HG02588 (cell line): ENCODE measurements around the gene ACADL.
"Not testable (repeated sequence)": the region's sequence is repeated elsewhere in the genome, so short reads cannot be mapped to it uniquely, and the experiment has no call there.

Source experiments
- ATAC-seq: cut with Tn5 transposase; IDR thresholded peaks from one replicate; pipeline ENCODE4 v1.9.1; 2021; ENCODE audit warnings: mild to moderate bottlenecking, moderate library complexity; ENCODE audit not compliant: unreplicated experiment

The ACADL gene

GRCh38 chr2:210203558-210203957 lies 21.7 kb downstream of the ACADL start:
- ATAC-seq: no peak

GRCh38 chr2:210203147-210203546 lies 22.1 kb downstream of the ACADL start:
- no peak for ATAC-seq

- ATAC-seq: no peak
Observed at GRCh38 chr2:210199854-210200253, 25.4 kb downstream of the ACADL start.

- no peak for ATAC-seq
Observed at GRCh38 chr2:210199186-210199765, 26.0 kb downstream of the ACADL start.

GRCh38 chr2:210198326-210198725 lies 26.9 kb downstream of the ACADL start:
- ATAC-seq: no peak

GRCh38 chr2:210197720-210198119 lies 27.5 kb downstream of the ACADL start:
- ATAC-seq: no peak

- ATAC-seq: no peak
Observed at GRCh38 chr2:210195101-210195852, 30.0 kb downstream of the ACADL start.

- ATAC-seq: no peak
Observed at GRCh38 chr2:210190345-210190744, 34.9 kb downstream of the ACADL start.

- ATAC-seq: no peak
Observed at GRCh38 chr2:210189452-210190138, 35.7 kb downstream of the ACADL start.

GRCh38 chr2:210188755-210189154 lies 36.5 kb downstream of the ACADL start:
- no peak for ATAC-seq

- ATAC-seq: no peak
Observed at GRCh38 chr2:210188190-210188589, 37.1 kb downstream of the ACADL start.

- not testable (repeated sequence) for ATAC-seq
Observed at GRCh38 chr2:210183936-210184335, 41.3 kb downstream of the ACADL start.

GRCh38 chr2:210181606-210182088 lies 43.6 kb downstream of the ACADL start:
- ATAC-seq: not testable (repeated sequence)

GRCh38 chr2:210181033-210181605 lies 44.1 kb downstream of the ACADL start:
- not testable (repeated sequence) for ATAC-seq

GRCh38 chr2:210180477-210180876 lies 44.8 kb downstream of the ACADL start:
- ATAC-seq: no peak

- no peak for ATAC-seq
Observed at GRCh38 chr2:210179351-210179990, 45.8 kb downstream of the ACADL start.

- no peak for ATAC-seq
Observed at GRCh38 chr2:210177769-210178168, 47.5 kb downstream of the ACADL start.

GRCh38 chr2:210177115-210177514 lies 48.1 kb downstream of the ACADL start:
- not testable (repeated sequence) for ATAC-seq

- no peak for ATAC-seq
Observed at GRCh38 chr2:210174086-210174485, 51.2 kb downstream of the ACADL start.

GRCh38 chr2:210172219-210172575 lies 53.0 kb downstream of the ACADL start:
- ATAC-seq: no peak
